Stimulated activated naive CD4-positive, alpha-beta T cell treated with Interleukin-2 at 50 U/mL for 16 hours (primary cell): ENCODE data around the gene REEP6.
A peak's percentile ranks its signal among the peaks of the same experiment; 100 is the strongest.
"Not testable (repeated sequence)": the region's sequence is repeated elsewhere in the genome, so short reads cannot be mapped to it uniquely, and the experiment has no call there.

Experiments
- DNase-seq: peaks from one replicate; lab custom pipeline; 2025; lab: John Stamatoyannopoulos, UW

REEP6 gene

GRCh38 chr19:1507763-1508506 is 17.0 kb downstream of the REEP6 start:
- peak; percentile 86 for DNase-seq

- DNase-seq: no peak
Measured at GRCh38 chr19:1508507-1508856, 17.5 kb downstream of the REEP6 start.

DNA sequence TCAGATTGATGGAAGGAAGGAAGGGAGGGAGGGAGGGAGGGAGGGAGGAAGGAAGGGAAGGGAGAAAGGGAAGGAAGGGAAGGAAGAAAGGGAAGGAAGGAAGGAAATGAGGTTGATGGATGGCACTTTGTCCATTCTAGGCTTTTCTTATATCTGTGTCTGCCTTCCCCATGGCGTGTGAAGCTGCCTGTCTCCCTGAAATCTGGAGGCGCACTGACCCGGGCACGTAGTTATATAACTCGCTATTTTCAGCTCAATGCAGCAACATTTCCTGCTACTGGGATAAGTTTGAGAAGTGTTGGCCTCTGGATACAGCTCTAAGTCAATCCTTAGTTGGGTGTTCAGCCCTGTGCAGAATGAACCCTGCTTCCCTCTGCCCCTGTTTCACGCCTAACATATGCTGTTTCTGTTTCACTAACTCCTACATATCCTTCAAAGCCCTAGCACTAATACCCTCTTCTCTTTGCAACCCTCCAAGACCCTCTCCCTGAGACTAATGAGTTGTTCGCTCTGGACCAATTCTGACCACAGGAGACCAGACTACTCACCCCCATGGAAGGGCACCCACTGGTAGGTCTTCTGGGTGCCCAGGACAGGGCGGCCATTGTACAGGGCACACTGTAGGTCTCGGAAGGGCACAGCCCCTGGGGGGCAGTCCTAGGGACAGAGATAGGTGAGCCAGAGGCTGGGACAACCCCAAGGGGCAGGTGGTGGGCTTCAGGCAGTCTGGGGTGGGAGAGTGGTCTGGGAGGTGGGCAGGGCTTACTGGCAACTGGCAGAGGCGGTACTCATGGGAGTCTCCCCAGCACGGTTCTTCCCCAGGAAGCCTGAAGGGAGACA is 18.8 kb downstream of the REEP6 start:
- DNase-seq: no peak

GRCh38 chr19:1510442-1510806 is 19.4 kb downstream of the REEP6 start:
- DNase-seq: no peak

- DNase-seq: no peak
Measured at GRCh38 chr19:1510807-1511206, 19.8 kb downstream of the REEP6 start.

DNA sequence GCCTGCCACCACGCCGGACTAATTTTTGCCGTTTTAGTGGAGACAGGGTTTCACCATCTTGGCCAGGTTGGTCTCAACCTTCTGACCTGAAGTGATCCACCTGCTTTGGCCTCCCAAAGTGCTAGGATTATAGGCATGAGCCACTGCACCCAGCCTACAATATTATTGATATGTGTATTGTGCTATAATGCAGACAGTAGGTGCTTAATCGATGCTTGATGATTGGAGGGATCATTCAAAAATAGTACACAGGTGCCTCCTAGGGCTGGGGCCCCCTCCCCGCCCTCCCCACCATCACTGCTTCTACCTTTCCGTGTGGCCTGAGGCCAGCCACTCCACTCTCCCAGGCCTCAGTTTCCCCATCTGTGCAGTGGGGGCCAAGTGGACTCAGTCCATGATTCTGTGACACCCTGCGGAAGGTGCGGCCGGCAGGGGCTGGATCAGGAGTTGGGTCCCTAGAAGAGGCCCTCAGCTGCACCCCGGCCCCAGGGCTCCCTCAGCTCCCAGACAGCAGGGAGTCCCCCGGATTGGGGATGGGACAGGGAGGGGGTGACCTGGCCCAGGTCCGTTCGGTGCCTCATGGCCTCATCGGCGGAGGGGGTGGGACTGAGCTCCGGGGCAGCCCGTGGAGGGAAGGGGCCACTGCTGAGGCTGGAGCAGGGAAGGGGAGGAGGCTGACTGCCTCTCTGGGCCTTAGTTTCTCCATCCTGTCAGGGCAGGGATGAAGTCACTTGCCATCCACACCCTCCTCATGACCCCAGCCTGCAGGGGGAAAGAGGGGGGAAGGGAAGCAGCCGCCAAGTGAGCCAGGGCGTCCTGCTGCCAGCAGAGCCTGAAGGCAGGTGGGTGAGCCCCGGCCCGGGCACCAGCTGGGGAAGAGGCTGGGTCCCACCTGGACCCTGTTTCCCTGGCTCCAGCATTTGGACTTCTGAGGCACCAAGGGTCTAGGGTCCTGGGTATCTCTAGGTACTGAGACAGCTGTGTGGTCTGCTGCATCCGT is 20.6 kb downstream of the REEP6 start:
- DNase-seq: no peak

- DNase-seq: peak; percentile 55
Measured at GRCh38 chr19:1512671-1513498, 21.9 kb downstream of the REEP6 start, which contains the start of gene ADAMTSL5. Gene ADAMTSL5, minus strand, starts transcription at chr19:1513019. Its CDS starts 2,076 bp downstream, at chr19:1510943.

DNA sequence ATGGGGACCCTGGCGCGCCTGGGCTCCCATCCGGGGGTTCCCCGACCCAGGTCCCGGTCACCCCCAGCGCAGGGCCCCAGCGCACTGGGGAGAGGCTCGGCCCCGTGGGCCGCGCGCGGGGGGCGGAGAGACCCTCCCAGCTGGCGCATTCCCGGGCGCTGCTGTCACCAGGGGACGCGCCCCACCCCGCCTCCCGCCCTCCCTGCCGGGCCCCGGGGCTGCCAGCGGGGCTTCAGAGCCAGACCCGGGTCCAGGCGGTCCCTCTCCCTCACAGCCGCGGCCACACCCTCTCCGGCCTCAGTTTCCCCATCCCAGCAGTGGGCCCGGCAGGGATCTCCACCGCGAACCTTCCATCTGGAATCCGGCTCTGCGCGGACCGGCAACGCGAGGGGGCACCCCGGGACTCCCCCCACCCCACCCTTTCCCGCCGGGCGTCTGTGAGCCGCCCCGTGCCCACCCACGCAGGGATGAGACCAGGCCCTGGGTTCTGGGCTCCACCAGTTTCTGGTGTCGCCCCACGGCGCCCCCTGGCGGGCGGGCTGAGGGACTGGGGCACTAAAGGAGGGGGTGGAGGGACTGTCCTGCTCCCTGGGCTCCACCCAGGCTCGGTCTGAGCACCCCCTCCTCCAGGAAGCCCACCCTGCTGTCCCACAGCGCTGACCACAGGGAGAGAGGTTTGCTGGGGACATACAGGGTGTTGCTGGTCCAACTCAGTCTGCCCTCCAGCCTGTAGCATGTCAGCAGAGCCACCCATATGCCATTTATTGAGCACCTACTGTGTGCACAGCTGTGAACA is 22.7 kb downstream of the REEP6 start:
- peak; percentile 60 for DNase-seq

- no peak for DNase-seq
Measured at GRCh38 chr19:1514295-1514661, 23.3 kb downstream of the REEP6 start.

- no peak for DNase-seq
Measured at GRCh38 chr19:1514986-1515721, 24.2 kb downstream of the REEP6 start.

DNA sequence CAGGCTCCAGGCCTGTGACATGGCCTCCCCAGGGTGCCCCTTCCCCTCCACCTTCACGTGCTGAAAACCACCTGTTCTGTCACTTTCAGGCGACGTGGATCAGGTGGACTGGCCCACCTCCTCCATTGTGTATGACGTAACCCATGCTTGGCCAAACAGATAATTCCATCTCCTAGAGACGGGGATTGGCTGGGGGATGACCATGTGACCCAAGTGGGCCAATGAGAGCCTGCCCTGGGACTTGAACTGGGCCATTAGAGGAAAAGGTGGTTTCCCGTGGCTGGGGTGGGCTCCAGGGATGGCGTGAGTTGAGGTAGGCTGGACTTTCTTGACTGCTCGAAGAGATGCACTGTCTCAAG is 25.4 kb downstream of the REEP6 start:
- no peak for DNase-seq

GRCh38 chr19:1518471-1518870 is 27.5 kb downstream of the REEP6 start:
- no peak for DNase-seq

- DNase-seq: not testable (repeated sequence)
Measured at GRCh38 chr19:1519802-1520201, 28.8 kb downstream of the REEP6 start.

DNA sequence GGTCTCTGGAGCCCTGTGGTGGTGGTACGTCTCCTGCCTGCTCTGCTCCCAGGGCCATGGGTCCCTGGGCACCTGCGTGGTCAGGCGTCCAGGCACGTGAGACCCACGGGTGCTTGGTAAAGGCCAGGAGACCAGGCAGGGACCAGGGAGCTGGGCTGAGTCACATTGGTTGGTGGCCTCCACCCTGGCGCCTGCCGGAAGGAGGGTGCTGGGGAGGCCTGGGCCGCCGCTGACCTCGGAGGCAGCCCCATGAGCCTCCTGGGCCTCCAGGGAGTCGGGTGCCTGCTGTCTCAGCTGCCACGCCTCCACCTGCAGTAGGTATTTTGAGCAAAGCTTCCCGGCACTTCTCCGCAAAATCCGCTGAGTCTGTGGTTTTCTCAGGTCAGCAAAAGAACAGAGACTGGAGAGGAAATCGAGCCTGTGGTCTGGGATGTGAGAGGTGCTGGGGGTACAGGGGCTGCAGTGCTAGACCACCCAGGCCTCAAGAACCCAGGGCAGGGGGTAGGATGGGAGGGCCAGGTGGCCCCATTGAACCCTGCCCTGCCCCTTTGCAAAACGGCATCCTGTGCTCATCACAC is 29.3 kb downstream of the REEP6 start:
- no peak for DNase-seq

- DNase-seq: no peak
Measured at GRCh38 chr19:1521636-1522035, 30.7 kb downstream of the REEP6 start.

DNA sequence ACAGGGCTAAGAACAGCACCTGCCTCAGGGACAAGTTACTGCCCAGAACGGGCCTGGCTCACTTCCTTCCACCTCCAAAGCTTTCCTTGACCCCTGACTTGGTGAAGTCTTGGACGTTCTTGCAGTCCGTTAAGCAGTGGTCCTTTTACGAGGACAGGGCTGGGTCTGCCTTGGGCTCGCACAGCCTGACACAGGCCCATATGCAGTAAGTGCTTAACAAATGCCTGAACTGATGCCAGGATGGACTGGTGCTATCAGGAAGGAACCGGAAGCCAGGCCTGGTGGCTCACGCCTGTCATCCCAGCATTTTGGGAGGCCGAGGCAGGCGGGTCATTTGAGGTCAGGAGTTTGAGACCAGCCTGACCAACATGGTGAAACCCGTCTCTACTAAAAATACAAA is 31.1 kb downstream of the REEP6 start:
- DNase-seq: no peak

GRCh38 chr19:1522838-1523237 is 31.9 kb downstream of the REEP6 start:
- no peak for DNase-seq

- DNase-seq: no peak
Measured at GRCh38 chr19:1523412-1524286, 32.7 kb downstream of the REEP6 start, which contains the start of gene PLK5. Gene PLK5, plus strand, starts transcription at chr19:1524077. Its CDS starts 2,920 bp downstream, at chr19:1526997.
